ENCODE results near the gene ZNF862.

DNA sequence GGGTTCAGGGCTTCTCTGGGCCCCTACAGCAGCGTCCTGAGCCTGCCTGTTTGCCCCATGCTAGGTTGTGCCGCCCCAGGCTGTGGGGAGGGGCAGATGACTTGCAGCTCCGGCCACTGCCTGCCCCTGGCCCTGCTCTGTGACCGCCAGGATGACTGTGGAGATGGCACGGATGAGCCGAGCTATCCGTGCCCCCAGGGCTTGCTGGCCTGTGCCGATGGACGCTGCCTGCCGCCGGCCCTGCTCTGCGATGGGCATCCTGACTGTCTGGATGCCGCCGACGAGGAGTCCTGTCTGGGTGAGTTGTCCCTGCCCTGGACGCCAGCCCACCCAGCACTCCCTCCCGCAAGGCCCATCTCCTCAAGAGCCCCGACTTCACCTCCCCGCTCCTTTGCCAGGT, 49.1 kb upstream of the ZNF862 start:
- TF ChIP-seq, protein P1, sequence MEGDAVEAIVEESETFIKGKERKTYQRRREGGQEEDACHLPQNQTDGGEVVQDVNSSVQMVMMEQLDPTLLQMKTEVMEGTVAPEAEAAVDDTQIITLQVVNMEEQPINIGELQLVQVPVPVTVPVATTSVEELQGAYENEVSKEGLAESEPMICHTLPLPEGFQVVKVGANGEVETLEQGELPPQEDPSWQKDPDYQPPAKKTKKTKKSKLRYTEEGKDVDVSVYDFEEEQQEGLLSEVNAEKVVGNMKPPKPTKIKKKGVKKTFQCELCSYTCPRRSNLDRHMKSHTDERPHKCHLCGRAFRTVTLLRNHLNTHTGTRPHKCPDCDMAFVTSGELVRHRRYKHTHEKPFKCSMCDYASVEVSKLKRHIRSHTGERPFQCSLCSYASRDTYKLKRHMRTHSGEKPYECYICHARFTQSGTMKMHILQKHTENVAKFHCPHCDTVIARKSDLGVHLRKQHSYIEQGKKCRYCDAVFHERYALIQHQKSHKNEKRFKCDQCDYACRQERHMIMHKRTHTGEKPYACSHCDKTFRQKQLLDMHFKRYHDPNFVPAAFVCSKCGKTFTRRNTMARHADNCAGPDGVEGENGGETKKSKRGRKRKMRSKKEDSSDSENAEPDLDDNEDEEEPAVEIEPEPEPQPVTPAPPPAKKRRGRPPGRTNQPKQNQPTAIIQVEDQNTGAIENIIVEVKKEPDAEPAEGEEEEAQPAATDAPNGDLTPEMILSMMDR (conservative IDR thresholded peaks at IDR 0.05): no peak
- TF ChIP-seq EZH2 (IDR thresholded peaks at IDR 0.05; ENCODE audit: low read depth): no peak
